ENCODE results near the gene POLL.
"Not testable (repeated sequence)": the region's sequence is repeated elsewhere in the genome, so short reads cannot be mapped to it uniquely, and the experiment has no call there.

Gene POLL

DNA sequence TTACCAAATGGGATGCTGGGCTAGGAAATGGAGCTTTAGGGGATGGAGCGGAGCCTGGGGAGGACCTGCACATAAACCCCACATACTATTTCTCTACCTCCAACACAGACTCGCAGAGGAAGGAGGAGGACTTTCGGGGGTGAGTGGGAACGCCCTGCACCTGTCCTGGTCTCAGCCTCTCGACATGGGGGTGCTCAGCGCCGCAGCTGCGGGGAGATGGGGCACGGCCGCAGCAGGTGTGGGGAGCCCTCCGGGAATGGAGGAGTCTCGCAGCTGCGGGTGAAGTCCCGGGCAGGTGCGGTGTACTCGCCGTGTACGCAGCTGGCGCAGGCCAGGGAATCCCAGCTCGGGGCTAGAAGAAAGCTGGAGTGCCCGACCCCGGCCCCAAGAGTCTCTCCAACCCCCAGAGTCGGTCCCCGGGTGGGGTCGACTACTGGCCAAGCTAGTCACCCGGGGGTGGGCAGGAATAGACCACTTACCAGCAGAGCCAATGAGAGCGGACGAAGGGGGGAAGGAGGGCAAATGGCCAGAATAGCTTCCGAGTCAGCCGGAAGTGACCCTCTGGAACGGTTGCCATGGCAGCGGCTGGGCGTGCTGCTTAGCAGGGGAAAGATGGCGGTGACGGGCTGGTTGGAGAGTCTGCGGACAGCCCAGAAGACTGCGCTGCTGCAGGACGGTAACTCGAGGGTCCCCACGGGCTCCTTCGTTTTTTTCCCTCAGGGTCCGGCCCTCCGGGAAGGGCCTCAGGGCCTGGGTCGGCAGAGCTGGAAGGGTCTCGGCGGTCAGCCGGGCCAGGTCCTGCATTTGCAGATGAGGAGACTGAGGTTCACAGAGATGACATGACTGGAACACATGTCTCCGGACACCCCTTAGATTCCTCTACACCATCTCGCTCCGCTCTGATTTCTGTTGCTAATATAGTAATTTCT, at the start of gene POLL, which contains the start of gene DPCD:
POLL (minus strand) TSS at position 533 of the 929 bp plus-strand sequence. CDS start 897 bp downstream, outside the sequence.
DPCD (plus strand) TSS at position 597 of the 929 bp plus-strand sequence; CDS start at position 613, 16 bp downstream.
- Histone ChIP-seq H3K9me3 (ENCODE audit: control insufficient read depth in 2 of 2, low read length in 2 of 2) (no peaks in the 10 kb centered on the region), H3K4me1 (ENCODE audit: control insufficient read depth in 2 of 2, insufficient read depth in 2 of 2, low read length in 2 of 2) (peaks cover 13% of the 10 kb centered on the region in 2 donors), H3K27me3 (ENCODE audit: control insufficient read depth in 2 of 2, insufficient read depth in 2 of 2, low read length in 2 of 2) (no peaks in the 10 kb centered on the region), H3K4me3 (ENCODE audit: low read length in 2 of 2) (peak within 1 kb of the TSS; percentile 96), H3K36me3 (ENCODE audit: control insufficient read depth in 2 of 2, insufficient read depth in 2 of 2, low read length in 2 of 2) (peaks cover 5 to 16% of the 10 kb centered on the region in 2 donors), H3K9ac (ENCODE audit: low read depth in 1 of 2, low read length in 2 of 2) (peak within 1 kb of the TSS; percentile 80 to 86), H3K27ac (ENCODE audit: low read depth in 2 of 2, low read length in 2 of 2) (peak within 1 kb of the TSS; percentile 52 to 76)

DNA sequence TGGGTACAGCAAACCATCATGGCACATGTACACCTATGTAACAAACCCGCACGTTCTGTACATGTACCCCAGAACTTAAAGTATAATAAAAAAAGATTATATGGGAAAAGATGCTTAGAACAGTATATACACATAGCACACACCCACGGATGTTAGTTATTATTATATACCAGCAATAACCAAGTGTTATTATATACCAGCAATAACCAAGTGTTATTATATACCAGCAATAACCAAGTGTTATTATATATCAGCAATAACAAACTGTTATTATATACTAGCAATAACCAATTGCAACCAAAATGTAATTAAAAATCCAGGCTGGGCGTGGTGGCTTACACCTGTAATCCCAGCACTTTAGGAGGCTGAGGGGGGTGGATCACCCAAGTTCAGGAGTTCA, 45.5 kb upstream of the POLL start:
- H3K4me1 ChIP-seq (ENCODE audit: control insufficient read depth in 2 of 2, insufficient read depth in 2 of 2, low read length in 2 of 2); H3K27me3 ChIP-seq (ENCODE audit: control insufficient read depth in 2 of 2, insufficient read depth in 2 of 2, low read length in 2 of 2); H3K9ac ChIP-seq (ENCODE audit: low read depth in 1 of 2, low read length in 2 of 2); H3K9me3 ChIP-seq (ENCODE audit: control insufficient read depth in 2 of 2, low read length in 2 of 2); H3K27ac ChIP-seq (ENCODE audit: low read depth in 2 of 2, low read length in 2 of 2); H3K4me3 ChIP-seq (ENCODE audit: low read length in 2 of 2): not testable (repeated sequence)
- peaks cover 6 to 21% of the 10 kb centered on the region in 2 donors for H3K36me3 ChIP-seq (ENCODE audit: control insufficient read depth in 2 of 2, insufficient read depth in 2 of 2, low read length in 2 of 2)

DNA sequence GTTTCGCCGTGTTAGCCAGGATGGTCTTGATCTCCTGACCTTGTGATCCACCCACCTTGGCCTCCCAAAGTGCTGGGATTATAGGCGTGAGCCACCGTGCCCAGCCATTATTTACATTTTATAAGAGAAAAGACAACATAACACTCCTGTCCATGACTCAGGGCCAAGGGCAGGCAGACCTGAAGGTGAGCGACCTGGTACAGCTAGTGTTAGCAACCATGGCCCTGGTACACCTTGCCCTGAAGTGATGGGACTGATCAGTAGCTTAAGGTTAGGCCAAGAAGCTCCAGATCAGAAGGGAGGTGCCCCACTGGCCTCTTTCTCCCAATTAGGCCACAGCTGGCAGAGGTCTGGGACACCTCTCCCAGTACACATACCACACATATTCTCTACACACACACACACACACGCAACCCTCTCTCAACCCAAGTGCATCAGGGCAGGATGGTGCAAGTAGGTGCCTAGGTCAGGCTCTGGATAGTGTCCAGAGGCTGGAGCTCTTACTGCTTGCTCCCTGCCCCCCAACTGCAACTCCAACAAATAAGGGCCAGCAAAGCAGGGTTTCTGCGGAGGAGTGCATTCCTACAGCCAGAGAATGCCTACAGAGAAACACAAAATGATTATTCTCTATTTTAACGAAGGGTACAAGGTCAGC, 43.9 kb upstream of the POLL start:
- no peaks in the 10 kb centered on the region for H3K4me1 ChIP-seq (ENCODE audit: control insufficient read depth in 2 of 2, insufficient read depth in 2 of 2, low read length in 2 of 2)
- no peak overlapping the region for H3K4me3 ChIP-seq (ENCODE audit: low read length in 2 of 2)
- no peak overlapping the region for H3K27ac ChIP-seq (ENCODE audit: low read depth in 2 of 2, low read length in 2 of 2)
- H3K9me3 ChIP-seq (ENCODE audit: control insufficient read depth in 2 of 2, low read length in 2 of 2), result no peaks in the 10 kb centered on the region
- peaks cover 2 to 15% of the 10 kb centered on the region in 2 donors for H3K36me3 ChIP-seq (ENCODE audit: control insufficient read depth in 2 of 2, insufficient read depth in 2 of 2, low read length in 2 of 2)
- no peaks in the 10 kb centered on the region for H3K27me3 ChIP-seq (ENCODE audit: control insufficient read depth in 2 of 2, insufficient read depth in 2 of 2, low read length in 2 of 2)
- no peak overlapping the region for H3K9ac ChIP-seq (ENCODE audit: low read depth in 1 of 2, low read length in 2 of 2)

- H3K4me1 ChIP-seq (ENCODE audit: control insufficient read depth in 2 of 2, insufficient read depth in 2 of 2, low read length in 2 of 2), result no peaks in the 10 kb centered on the region
These were observed 42.5 kb upstream of the POLL start for GRCh38 chr10:101630633-101630920.

GRCh38 chr10:101629837-101630632, 42.0 kb upstream of the POLL start:
- H3K27ac ChIP-seq (ENCODE audit: low read depth in 2 of 2, low read length in 2 of 2), result no peak overlapping the region
- no peaks in the 10 kb centered on the region for H3K27me3 ChIP-seq (ENCODE audit: control insufficient read depth in 2 of 2, insufficient read depth in 2 of 2, low read length in 2 of 2)

More at GRCh38 chr10:101630633-101630920, 42.5 kb upstream of the POLL start:
- Histone ChIP-seq H3K9me3 (ENCODE audit: control insufficient read depth in 2 of 2, low read length in 2 of 2) (no peaks in the 10 kb centered on the region), H3K36me3 (ENCODE audit: control insufficient read depth in 2 of 2, insufficient read depth in 2 of 2, low read length in 2 of 2) (peaks cover 3 to 15% of the 10 kb centered on the region in 2 donors), H3K9ac (ENCODE audit: low read depth in 1 of 2, low read length in 2 of 2) (no peak overlapping the region), H3K27ac (ENCODE audit: low read depth in 2 of 2, low read length in 2 of 2) (no peak overlapping the region), H3K4me3 (ENCODE audit: low read length in 2 of 2) (no peak overlapping the region), H3K27me3 (ENCODE audit: control insufficient read depth in 2 of 2, insufficient read depth in 2 of 2, low read length in 2 of 2) (no peaks in the 10 kb centered on the region)

GRCh38 chr10:101625821-101626412, 37.9 kb upstream of the POLL start:
- Histone ChIP-seq H3K4me1 (ENCODE audit: control insufficient read depth in 2 of 2, insufficient read depth in 2 of 2, low read length in 2 of 2) (no peaks in the 10 kb centered on the region), H3K9me3 (ENCODE audit: control insufficient read depth in 2 of 2, low read length in 2 of 2) (no peaks in the 10 kb centered on the region), H3K27ac (ENCODE audit: low read depth in 2 of 2, low read length in 2 of 2) (no peak overlapping the region), H3K36me3 (ENCODE audit: control insufficient read depth in 2 of 2, insufficient read depth in 2 of 2, low read length in 2 of 2) (peaks cover 21 to 37% of the 10 kb centered on the region in 2 donors), H3K27me3 (ENCODE audit: control insufficient read depth in 2 of 2, insufficient read depth in 2 of 2, low read length in 2 of 2) (no peaks in the 10 kb centered on the region), H3K9ac (ENCODE audit: low read depth in 1 of 2, low read length in 2 of 2) (no peak overlapping the region), H3K4me3 (ENCODE audit: low read length in 2 of 2) (no peak overlapping the region)

More at GRCh38 chr10:101629837-101630632, 42.0 kb upstream of the POLL start:
- Histone ChIP-seq H3K4me1 (ENCODE audit: control insufficient read depth in 2 of 2, insufficient read depth in 2 of 2, low read length in 2 of 2) (no peaks in the 10 kb centered on the region), H3K9ac (ENCODE audit: low read depth in 1 of 2, low read length in 2 of 2) (no peak overlapping the region), H3K4me3 (ENCODE audit: low read length in 2 of 2) (no peak overlapping the region), H3K36me3 (ENCODE audit: control insufficient read depth in 2 of 2, insufficient read depth in 2 of 2, low read length in 2 of 2) (peaks cover 8 to 16% of the 10 kb centered on the region in 2 donors), H3K9me3 (ENCODE audit: control insufficient read depth in 2 of 2, low read length in 2 of 2) (no peaks in the 10 kb centered on the region)

GRCh38 chr10:101624526-101625102, 36.6 kb upstream of the POLL start:
- Histone ChIP-seq H3K27me3 (ENCODE audit: control insufficient read depth in 2 of 2, insufficient read depth in 2 of 2, low read length in 2 of 2) (no peaks in the 10 kb centered on the region), H3K36me3 (ENCODE audit: control insufficient read depth in 2 of 2, insufficient read depth in 2 of 2, low read length in 2 of 2) (peaks cover 22 to 36% of the 10 kb centered on the region in 2 donors)

GRCh38 chr10:101623528-101623927, 35.5 kb upstream of the POLL start:
- Histone ChIP-seq H3K4me3 (ENCODE audit: low read length in 2 of 2) (no peak overlapping the region), H3K9me3 (ENCODE audit: control insufficient read depth in 2 of 2, low read length in 2 of 2) (no peaks in the 10 kb centered on the region), H3K36me3 (ENCODE audit: control insufficient read depth in 2 of 2, insufficient read depth in 2 of 2, low read length in 2 of 2) (peaks cover 22 to 39% of the 10 kb centered on the region in 2 donors), H3K9ac (ENCODE audit: low read depth in 1 of 2, low read length in 2 of 2) (no peak overlapping the region), H3K27me3 (ENCODE audit: control insufficient read depth in 2 of 2, insufficient read depth in 2 of 2, low read length in 2 of 2) (no peaks in the 10 kb centered on the region), H3K4me1 (ENCODE audit: control insufficient read depth in 2 of 2, insufficient read depth in 2 of 2, low read length in 2 of 2) (no peaks in the 10 kb centered on the region), H3K27ac (ENCODE audit: low read depth in 2 of 2, low read length in 2 of 2) (no peak overlapping the region)

More at GRCh38 chr10:101624526-101625102, 36.6 kb upstream of the POLL start:
- no peaks in the 10 kb centered on the region for H3K4me1 ChIP-seq (ENCODE audit: control insufficient read depth in 2 of 2, insufficient read depth in 2 of 2, low read length in 2 of 2)
- H3K27ac ChIP-seq (ENCODE audit: low read depth in 2 of 2, low read length in 2 of 2), result no peak overlapping the region
- no peak overlapping the region for H3K9ac ChIP-seq (ENCODE audit: low read depth in 1 of 2, low read length in 2 of 2)
- no peaks in the 10 kb centered on the region for H3K9me3 ChIP-seq (ENCODE audit: control insufficient read depth in 2 of 2, low read length in 2 of 2)
- no peak overlapping the region for H3K4me3 ChIP-seq (ENCODE audit: low read length in 2 of 2)

DNA sequence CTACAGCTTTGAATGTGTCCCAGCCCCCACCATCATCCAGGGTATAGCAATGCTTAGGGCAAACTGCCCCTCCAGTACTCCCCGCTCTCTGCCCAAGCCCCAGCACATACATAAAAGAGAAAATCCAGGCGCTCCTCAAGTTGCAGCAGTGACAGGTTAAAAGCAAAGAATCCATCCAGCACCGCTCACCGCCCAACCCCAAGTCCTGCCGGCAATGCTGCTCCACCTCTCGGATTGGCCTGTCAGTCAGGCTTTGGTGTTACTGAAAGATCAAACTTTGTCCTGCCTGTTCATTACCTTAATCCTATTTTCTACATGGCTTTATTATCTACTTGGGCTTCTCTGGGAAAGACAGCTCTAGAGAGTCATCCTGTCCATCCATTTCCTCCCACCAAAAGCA, 31.9 kb upstream of the POLL start:
- Histone ChIP-seq H3K4me1 (ENCODE audit: control insufficient read depth in 2 of 2, insufficient read depth in 2 of 2, low read length in 2 of 2) (no peaks in the 10 kb centered on the region), H3K27ac (ENCODE audit: low read depth in 2 of 2, low read length in 2 of 2) (no peak overlapping the region), H3K9me3 (ENCODE audit: control insufficient read depth in 2 of 2, low read length in 2 of 2) (no peaks in the 10 kb centered on the region), H3K36me3 (ENCODE audit: control insufficient read depth in 2 of 2, insufficient read depth in 2 of 2, low read length in 2 of 2) (peaks cover 30 to 59% of the 10 kb centered on the region in 2 donors), H3K4me3 (ENCODE audit: low read length in 2 of 2) (no peak overlapping the region), H3K27me3 (ENCODE audit: control insufficient read depth in 2 of 2, insufficient read depth in 2 of 2, low read length in 2 of 2) (no peaks in the 10 kb centered on the region), H3K9ac (ENCODE audit: low read depth in 1 of 2, low read length in 2 of 2) (no peak overlapping the region)

Measured in mucosa of rectum (tissue), 2 donors.